HG03457 (cell line): ENCODE measurements around the gene SLC22A25.
"Not testable (repeated sequence)": the region's sequence is repeated elsewhere in the genome, so short reads cannot be mapped to it uniquely, and the experiment has no call there.

Experiments
- ATAC-seq: cut with Tn5 transposase; IDR thresholded peaks from one replicate; pipeline ENCODE4 v1.9.1; 2021; ENCODE audit warnings: moderate number of reproducible peaks; ENCODE audit not compliant: unreplicated experiment

Gene SLC22A25

DNA sequence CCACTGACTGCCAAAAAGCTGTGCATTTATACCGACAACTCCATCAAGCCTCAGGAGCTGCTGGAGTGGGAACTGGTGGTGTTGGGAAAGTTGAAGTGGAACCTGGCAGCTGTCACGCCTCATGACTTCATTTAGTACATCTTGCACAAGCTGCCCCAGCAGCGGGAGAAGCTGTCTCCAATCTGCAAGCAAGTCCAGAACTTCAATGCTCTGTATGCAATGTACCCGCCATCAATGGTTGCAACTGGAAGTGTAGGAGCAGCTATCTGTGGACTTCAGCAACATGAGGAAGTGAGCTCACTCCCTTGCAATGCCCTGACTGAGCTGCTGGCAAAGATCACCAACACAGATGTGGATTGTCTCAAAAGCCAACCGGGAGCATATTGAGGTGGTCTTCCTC lies at the start of gene SLC22A25:
TSS of gene SLC22A25 (minus strand) at position 67 of the 400 bp plus-strand sequence. CDS start 13,947 bp downstream, outside the sequence.
- no peak for ATAC-seq

DNA sequence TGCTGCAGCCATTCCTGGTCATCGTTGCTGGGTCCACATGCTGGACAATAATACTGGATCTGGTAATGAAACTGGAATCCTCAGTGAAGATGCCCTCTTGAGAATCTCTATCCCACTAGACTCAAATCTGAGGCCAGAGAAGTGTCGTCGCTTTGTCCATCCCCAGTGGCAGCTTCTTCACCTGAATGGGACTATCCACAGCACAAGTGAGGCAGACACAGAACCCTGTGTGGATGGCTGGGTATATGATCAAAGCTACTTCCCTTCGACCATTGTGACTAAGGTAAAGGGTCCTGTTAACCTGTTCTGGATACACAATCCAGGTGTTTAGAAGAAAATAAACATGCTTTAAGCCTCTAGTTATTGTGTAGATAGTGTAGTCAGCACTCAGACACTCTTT lies 46.9 kb upstream of the SLC22A25 start:
- ATAC-seq = no peak

DNA sequence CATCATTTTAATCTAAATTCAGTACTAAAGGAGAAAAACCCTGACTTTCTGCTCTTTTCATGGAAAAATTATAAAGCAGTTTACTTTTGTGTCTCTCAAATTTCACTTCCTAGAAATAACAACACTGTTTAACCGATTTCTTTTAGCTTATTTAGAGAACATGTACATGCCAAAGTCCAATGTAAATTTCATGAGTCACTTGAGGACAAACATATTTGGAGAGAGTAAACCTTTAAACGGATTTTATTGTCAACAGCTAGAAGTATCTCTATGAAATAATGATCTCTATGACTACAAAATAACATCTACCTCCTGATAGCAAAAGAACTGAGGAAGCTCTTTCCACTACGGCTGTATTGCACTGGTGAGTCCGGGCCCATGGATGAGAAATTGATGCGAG lies 46.3 kb upstream of the SLC22A25 start:
- no peak for ATAC-seq

DNA sequence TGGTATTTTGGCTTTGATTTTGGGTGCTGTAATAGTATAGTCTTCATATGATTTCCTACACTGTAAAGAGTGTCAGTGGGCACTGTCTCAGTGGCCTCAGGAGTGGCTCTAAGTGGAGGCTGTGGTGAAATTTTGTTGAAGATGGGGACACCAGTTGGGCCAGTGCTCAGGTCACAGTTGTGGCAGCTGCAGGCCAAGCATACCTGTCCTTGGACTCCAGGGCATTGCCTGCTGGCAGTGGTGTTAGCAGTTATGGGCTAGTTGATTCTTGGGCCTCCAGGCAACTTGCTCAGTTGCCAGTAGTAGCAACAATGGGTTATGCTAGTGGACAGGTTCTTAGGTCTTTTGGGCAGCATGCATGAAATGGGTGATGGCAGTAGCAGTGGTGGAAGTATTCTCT lies 39.2 kb upstream of the SLC22A25 start:
- no peak for ATAC-seq

DNA sequence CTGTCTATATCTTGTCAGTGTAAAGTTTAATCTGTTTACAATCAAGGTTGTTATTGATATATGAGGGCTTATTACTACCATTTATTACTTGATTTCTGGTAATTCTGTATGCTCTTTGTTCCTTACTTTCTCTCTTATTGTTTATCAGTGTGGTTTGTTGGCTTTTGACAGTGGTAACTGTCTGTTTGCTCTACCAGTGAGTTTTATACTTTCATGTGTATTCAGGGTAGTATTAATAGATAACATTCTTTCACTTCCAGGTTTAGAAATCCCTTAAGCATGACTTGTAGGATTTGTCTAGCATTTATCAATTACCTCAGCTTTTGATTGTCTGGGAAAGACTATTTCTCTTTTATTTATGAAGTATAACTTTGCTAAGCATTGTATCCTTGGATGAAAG lies 37.5 kb upstream of the SLC22A25 start:
- no peak for ATAC-seq

DNA sequence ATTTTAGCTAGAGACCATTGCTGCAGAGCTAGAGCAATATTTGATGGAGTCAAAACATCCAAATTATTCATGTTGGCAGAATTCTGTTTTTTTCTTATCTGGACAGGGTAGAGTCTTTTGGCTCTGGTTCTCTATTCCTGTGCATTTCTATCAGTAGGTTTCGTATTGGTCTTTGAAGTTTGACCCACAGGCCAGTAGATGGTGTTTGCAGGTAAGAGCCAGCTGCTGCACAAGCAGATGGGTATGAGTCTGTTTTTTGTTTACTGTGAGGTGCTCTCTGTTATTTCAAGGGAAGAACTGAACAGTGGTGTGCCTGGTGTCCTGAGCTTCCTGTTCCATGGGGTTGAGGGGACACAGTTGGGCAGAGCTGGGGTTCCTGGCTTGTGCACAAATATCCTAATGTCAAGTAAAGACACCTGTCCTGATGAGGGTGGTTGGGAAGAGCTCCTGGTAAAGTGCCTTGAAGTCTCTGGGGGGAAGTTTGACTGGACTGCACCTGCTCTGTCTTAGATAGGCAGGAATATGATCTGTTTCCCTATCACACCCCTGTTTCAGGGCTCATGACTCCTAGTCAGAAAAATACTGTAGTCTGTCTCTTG lies 34.0 kb upstream of the SLC22A25 start:
- no peak for ATAC-seq

DNA sequence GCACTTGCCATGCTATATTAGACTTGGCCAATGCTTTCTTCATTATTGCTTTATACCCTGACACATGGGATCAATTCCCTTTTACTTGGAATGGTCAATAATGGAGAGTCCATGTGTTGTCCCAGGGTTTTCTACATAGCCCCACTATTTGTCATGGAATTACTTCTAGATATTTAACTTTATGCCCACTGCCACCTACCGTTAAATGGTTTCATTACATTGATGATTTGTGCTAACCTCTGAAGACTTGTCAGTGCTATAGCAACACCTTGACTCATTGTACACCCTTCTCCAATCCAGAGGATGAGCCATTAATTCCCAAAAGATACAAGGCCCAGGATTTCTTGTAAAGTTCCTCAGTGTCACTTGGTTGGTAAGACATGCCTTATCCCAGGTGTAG lies 31.4 kb upstream of the SLC22A25 start:
- ATAC-seq = no peak

DNA sequence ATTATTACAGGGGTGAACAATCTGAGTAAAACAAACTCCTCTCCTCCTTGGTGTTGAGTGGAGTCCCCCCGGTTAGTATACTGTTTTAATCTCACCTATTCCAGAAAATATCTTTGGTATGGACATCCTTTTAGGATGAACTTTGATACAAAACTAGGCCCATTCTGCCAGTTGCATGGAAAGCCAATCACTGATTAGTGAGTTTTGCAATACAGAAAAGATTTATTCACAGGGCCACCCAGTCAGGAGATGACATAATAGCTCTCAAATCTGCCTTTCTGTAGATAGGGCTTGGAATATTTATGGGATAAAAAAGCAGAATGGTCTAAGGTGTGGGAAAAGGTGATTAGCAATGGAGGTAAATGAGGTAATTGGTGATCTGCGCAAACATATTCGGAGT lies 30.3 kb upstream of the SLC22A25 start:
- ATAC-seq = no peak

DNA sequence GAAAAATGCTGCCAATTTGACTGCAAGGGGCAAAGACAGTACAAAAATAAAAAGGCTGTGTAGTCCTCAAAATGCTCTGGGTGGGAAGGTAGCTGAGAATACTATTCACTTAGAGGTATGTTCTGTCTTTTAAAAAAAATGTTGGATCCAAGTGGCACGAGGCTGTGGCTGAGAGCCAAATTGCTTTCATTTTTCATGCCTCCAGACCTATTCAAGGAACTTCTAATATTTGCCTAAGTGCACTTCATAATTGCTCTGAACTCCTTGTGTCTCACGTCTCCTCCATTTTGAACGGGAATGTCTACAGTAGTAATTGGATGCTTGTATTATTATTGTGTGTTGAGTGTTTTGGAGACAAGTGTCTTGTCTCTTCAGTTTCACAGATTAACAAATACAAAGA lies 19.1 kb upstream of the SLC22A25 start:
- ATAC-seq = no peak

DNA sequence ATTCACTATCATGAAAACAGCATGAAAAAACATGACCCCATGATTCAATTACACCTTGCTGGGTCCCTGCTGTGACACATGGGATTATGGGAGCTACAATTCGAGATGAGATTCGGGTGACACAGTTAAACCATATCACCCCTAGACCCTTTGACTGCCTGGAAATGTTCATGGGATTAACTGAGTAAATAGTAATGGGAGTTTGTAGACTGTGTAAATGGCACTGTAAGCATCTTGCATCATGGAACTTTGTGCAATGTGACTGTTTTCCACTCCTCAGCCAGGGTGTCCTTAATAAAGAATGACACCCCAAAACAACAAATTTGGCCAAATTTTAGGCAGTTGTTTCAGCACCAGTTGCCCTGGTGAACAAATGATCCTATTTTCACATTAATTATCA lies 7.9 kb upstream of the SLC22A25 start:
- ATAC-seq = no peak

DNA sequence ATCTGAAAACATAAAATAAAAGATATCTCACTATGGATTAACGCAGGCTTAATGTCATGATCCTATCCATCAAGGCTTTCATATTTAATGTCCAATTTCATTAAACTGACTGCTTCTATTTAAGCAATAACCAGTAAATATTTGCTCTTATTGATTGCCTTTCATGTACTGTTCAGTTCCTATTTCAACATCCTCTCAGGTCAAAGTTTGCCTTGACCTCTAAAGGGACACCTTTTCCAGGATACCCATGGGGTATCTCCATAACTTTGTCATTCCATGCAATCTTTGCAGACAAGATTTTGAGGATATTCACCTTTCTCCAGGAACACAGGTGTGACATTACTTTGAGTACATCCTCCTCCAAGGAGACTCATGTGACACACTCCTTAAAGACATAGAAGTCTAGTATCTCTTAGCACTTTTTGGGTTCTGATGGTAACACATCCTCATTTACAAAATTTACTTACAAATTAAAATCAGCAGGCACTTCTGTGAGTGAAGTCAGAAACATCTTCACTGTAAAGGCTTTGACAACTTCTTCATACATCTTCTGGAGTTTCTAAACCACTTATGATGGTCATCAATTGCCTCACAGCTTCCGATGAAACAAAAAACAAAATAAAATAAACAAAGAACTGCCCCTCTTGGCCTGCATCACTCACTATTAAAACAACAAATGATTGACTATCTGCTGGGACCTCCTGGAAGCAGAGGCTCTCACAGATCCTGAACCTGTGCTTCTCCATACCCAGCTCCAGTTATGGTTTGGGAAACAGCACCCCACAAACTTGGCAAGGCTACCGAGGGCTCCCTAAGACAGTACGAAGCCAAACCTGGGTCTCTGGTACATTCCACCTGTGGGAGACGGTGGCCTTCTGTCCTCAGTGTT lies 7.0 kb upstream of the SLC22A25 start:
- no peak for ATAC-seq

DNA sequence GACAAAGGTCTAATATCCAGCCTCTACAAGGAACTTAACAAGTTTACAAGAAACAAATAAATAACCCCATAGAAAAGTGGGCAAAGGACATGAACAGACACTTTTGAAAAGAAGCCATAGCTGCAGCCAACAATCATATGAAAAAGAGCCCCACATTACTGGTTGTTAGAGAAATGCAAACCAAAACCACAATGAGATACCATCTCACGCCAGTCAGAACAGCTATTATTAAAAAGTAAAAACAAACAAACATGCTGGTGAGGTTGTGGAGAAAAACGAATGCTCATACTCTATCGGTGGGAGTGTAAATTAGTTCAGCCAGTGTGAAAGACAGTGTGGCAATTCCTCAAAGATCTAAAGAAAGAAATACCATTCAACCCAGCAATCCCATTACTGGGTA lies 5.6 kb upstream of the SLC22A25 start:
- ATAC-seq = no peak

DNA sequence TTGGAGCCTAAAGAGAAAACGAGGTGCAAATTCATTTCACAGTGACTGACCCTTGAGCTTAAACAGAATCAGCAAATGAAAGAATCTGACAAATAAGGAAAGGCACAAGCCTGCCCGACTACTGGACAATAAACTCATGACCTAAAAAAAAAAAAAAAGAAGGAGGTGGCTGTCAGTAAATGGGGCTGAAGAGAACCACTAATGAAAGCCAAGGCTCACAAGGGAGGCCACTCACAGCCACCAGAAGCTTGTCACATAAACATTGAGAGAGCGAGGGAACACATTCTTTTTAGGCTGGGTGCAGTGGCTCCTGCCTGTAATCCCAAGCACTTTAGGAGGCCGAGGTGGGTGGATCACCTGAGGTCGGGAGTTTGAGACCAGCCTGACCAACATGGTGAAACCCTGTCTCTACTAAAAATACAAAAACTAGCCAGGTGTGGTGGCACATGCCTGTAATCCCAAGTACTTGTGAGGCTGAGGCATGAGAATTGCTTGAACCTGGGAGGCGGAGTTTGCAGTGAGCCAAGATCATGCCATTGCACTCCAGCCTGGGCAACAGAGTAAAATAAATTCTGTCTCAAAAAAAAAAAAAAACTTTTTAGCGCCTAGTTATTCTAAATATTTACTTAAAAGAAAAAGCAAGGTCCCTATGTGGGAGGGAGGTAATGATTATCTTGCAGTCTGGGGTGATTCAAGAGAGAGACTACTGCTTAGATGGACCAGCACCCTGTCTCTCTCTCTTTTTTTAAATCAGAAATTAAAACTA lies 4.0 kb upstream of the SLC22A25 start:
- not testable (repeated sequence) for ATAC-seq

DNA sequence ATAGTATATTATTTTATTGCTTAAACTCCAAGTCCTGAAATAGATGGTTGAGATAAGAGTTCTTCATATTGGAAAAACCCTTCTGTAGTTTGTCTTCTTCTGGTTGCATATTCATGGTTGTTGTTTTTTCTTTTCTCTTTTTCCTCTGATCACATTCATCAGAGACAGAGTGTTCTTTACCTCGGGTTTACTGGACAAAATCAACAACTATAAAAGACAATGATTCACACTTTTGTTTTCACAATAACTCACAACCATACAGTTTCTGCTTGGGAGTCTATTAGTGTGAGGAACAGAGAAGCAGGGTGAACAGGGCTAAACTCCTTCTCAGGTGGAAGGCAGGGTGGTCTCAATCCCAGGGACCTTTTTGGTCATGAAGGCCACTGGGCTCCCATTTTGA lies 2.6 kb upstream of the SLC22A25 start:
- no peak for ATAC-seq

DNA sequence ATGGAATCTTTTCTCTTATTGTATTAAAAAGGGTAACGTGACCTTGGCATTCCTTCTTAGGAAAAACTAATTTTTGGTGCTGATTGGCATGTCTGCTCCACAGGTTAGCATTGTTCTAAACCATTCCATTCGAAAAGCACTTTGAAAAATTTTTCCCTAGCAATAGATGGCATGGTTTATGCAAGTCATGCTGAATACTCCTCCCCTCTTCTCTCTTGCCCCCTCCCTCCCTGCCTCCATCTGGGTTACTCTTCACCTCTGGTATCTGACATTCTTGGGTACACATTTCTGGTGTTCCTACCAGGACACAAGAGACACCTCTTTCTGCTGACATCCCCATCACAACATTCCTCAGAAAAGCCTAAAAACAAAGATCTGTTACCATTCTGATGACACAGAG lies 1.5 kb upstream of the SLC22A25 start:
- ATAC-seq = no peak

DNA sequence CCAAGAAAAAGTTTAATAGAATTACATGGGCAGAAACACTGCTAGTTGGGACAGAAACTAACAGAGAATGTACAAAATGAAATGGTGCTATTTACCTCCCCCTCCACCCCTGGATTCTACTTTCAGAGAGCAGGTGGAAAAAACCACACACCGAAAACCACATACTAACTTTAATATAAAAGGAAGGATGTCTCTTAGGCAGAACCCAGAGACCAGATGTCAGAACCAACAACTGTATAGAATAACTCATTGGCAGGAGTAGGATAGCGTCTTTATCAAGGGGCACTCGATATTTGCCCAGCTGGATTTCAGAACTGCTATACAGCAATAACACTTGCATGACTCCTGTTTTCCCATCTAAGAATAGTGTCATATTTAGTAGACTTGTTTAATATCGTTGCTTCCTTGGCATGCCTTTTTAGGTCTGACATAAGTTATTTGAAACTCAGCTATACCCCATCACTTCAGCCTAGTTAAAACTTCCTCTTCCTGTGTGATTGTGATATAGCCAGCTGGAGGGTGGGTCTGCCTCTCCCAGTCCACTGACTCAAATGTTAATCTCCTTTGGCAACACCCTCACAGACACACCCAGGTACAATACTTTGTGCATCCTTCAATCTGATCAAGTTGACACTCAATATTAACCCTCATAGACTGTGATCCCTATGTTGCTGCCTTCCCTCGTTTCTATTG lies 1.2 kb downstream of the SLC22A25 start:
- ATAC-seq = no peak

DNA sequence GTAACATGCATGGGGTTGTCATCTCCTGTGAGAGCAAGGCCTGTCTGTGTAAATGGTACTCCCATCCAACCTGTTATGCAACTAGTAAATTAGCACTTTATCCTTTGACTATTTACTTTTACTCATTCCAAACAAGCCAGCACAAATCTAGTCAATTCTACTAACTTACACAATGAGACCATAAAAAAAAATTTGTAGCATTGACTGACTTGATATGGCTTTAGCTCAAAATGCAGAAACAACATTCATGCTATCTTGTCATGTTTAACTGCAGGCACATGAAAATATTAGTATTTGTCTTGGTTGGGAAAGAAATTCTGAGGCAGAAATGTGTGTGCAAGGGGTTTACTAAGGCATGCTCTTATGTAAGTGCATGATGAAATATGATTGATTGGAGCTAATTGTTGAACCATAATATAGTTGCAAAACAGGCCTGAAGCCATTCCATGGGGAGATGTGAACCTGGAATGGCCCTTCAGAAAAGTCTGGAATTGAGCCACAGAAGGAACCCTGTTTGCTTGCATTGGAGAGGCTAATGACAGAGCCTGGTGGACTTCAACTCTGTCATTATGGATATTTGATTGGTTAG lies 2.5 kb downstream of the SLC22A25 start:
- no peak for ATAC-seq

DNA sequence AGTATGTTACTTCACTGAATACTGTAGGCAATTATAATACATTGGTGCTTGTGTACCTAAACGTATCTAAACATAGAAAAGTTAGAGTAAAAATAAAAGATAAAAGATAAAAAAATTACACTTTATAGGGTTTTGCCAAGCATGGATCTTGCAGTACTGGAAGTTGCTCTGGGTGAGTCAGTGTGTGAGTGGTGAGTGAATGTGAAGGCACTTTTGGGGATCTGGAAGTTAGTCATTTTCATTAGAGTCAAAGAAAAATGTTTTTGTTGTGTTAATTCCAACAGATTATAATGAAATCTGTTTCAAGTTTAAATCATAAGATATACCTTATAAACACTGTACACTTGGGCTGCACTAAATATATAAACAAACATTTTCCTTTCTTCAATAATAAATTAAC lies 3.3 kb downstream of the SLC22A25 start:
- no peak for ATAC-seq

DNA sequence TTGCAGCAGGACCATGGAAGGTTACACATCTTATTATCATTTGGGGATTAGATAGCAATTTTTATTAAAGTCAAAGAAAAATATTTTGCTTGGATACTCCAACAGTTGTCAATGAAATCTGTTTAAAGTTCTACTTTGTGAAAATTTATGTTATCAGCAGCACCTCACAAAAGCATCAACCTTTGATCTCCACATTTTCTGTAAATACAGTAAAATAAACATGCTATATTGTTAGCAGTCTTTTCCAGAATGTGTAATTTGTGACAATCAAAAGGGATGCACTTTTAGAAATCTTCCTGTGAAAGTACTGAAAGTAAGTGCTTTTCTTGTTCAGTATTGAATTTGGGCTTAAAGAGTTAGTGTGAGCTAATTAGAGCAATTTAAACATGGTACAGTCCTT lies 4.1 kb downstream of the SLC22A25 start:
- no peak for ATAC-seq

DNA sequence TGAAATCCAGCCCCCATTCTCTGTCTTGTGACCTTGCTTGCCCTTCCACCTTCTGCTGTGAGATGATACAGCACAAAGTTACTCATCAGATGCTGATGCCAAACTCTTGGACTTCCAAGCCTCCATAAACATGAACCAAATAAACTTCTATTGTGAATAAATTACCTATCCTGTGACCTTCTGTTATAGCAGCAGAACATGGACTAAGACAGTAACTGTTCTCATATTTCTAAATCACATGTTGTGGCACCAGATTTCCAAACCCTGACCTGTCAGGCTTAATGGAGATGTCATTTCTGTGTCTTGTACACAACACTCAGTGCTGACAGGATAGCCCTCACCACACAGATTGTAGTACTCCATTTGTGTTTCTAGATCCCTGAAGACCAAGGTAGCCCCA lies 6.0 kb downstream of the SLC22A25 start:
- no peak for ATAC-seq
